SIG-M5 treated with dmso at 0.1 percent for 504 hours (cell line): ENCODE results near the gene UBAP1L.
"Not testable (repeated sequence)": the region's sequence is repeated elsewhere in the genome, so short reads cannot be mapped to it uniquely, and the experiment has no call there.

ENCODE experiments used
- DNase-seq: peaks from one replicate; lab custom pipeline; 2025; ENCODE audit not compliant: unreplicated experiment; lab: John Stamatoyannopoulos, UW

Gene UBAP1L

GRCh38 chr15:65115086-65115485 lies at the start of gene UBAP1L:
Gene UBAP1L (minus strand): TSS chr15:65115200. CDS start chr15:65106215, 8,985 bp downstream.
- no peak for DNase-seq

- no peak for DNase-seq
These were observed 49.1 kb upstream of the UBAP1L start for GRCh38 chr15:65164139-65164538.

GRCh38 chr15:65163041-65163440 lies 48.0 kb upstream of the UBAP1L start:
- DNase-seq: no peak

- DNase-seq: no peak
These were observed 41.7 kb upstream of the UBAP1L start for GRCh38 chr15:65156692-65157091.

GRCh38 chr15:65154720-65155119 lies 39.7 kb upstream of the UBAP1L start:
- no peak for DNase-seq

- no peak for DNase-seq
These were observed 32.9 kb upstream of the UBAP1L start for GRCh38 chr15:65147902-65148301.

GRCh38 chr15:65146438-65146837 lies 31.4 kb upstream of the UBAP1L start:
- DNase-seq: no peak

- DNase-seq: not testable (repeated sequence)
These were observed 23.6 kb upstream of the UBAP1L start for GRCh38 chr15:65138631-65139030.

- not testable (repeated sequence) for DNase-seq
These were observed 22.9 kb upstream of the UBAP1L start for GRCh38 chr15:65137893-65138292.

GRCh38 chr15:65137089-65137488 lies 22.1 kb upstream of the UBAP1L start:
- not testable (repeated sequence) for DNase-seq

- no peak for DNase-seq
These were observed 19.5 kb upstream of the UBAP1L start for GRCh38 chr15:65134538-65134937.

GRCh38 chr15:65133548-65134200 lies 18.7 kb upstream of the UBAP1L start, which contains the start of gene PDCD7:
Gene PDCD7 (minus strand): TSS chr15:65133808. CDS start chr15:65133781, 27 bp downstream.
- DNase-seq: peak; percentile 94

GRCh38 chr15:65132878-65133547 lies 18.0 kb upstream of the UBAP1L start:
- DNase-seq: peak; percentile 32

GRCh38 chr15:65130941-65131340 lies 15.9 kb upstream of the UBAP1L start:
- DNase-seq: peak; percentile 10

- DNase-seq: no peak
These were observed 542 bp upstream of the UBAP1L start for GRCh38 chr15:65115542-65115941.

GRCh38 chr15:65110676-65111292 lies 4.2 kb downstream of the UBAP1L start:
- DNase-seq: no peak

- no peak for DNase-seq
These were observed 8.9 kb downstream of the UBAP1L start for GRCh38 chr15:65106011-65106590.

GRCh38 chr15:65105038-65105437 lies 10.0 kb downstream of the UBAP1L start:
- no peak for DNase-seq

GRCh38 chr15:65102912-65103311 lies 12.1 kb downstream of the UBAP1L start:
- DNase-seq: no peak

- DNase-seq: no peak
These were observed 12.9 kb downstream of the UBAP1L start for GRCh38 chr15:65101891-65102708.

- peak; percentile 20 for DNase-seq
These were observed 13.5 kb downstream of the UBAP1L start for GRCh38 chr15:65101411-65101890.
